GM10266 (cell line): ENCODE measurements around the gene STX19.

Experiments
- DNase-seq: peaks from one replicate; pipeline ENCODE4 v3.0.0; 2012; ENCODE audit errors: extremely low spot score
- TF ChIP-seq, protein P1 (sequence below): IDR thresholded peaks from 2 replicates; pipeline ENCODE4 v1.5.1; 2012; ENCODE audit warnings: mild to moderate bottlenecking, low read depth; ENCODE audit not compliant: control insufficient read depth, insufficient read depth; ENCODE audit errors: missing control alignments

The STX19 gene

GRCh38 chr3:94028093-94028837 lies at the start of gene STX19:
STX19 (minus strand) TSS chr3:94028597; CDS start chr3:94015269, 13,328 bp downstream.
- no peak for DNase-seq
- TF ChIP-seq, protein P1, sequence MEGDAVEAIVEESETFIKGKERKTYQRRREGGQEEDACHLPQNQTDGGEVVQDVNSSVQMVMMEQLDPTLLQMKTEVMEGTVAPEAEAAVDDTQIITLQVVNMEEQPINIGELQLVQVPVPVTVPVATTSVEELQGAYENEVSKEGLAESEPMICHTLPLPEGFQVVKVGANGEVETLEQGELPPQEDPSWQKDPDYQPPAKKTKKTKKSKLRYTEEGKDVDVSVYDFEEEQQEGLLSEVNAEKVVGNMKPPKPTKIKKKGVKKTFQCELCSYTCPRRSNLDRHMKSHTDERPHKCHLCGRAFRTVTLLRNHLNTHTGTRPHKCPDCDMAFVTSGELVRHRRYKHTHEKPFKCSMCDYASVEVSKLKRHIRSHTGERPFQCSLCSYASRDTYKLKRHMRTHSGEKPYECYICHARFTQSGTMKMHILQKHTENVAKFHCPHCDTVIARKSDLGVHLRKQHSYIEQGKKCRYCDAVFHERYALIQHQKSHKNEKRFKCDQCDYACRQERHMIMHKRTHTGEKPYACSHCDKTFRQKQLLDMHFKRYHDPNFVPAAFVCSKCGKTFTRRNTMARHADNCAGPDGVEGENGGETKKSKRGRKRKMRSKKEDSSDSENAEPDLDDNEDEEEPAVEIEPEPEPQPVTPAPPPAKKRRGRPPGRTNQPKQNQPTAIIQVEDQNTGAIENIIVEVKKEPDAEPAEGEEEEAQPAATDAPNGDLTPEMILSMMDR = no peak

- no peak for DNase-seq
- TF ChIP-seq, protein P1 = no peak
These were observed 47.7 kb upstream of the STX19 start for GRCh38 chr3:94076055-94076454.

- TF ChIP-seq, protein P1 = no peak
- peak; percentile 23 for DNase-seq
These were observed 43.4 kb upstream of the STX19 start for GRCh38 chr3:94071713-94072284.

DNA sequence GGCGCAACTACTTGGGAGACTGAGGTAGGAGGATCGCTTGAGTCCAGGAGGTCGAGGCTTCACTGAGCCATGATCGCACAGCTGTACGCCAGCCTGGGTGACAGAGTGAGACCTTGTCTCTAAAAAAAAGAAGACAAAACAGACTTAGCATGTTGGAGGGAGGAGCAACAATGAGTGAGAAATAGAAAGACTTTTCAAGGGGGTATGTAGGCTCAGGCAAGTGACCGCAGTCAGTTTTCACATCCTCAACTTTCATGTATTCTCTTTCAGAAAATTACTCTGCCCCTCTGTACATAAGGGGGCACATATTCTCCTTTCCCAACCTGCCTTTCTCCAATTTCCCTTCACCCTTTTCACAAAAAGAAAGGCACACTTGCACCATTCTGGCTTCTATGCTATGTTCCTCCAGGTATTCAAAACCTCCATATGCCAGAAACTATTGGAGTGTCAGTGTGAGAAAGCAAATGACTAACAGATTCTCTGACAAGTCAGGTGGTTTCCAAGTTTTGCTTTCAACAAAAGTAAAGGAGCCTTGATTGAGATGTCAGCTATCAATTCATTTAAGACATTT lies 42.0 kb upstream of the STX19 start:
- TF ChIP-seq, protein P1 = no peak
- DNase-seq = peak; percentile 22

- DNase-seq = no peak
- TF ChIP-seq, protein P1 = peak; percentile 42
These were observed 40.9 kb upstream of the STX19 start for GRCh38 chr3:94069194-94069813.

- no peak for DNase-seq
- TF ChIP-seq, protein P1 = no peak
These were observed 38.4 kb upstream of the STX19 start for GRCh38 chr3:94066506-94067500.
